Glomerular endothelial cell (primary cell): Measurements from ENCODE around the gene F13B. TPM values are rescaled to one million over a fixed set of nuclear protein-coding genes. Genes with fewer than 3 reads are reported as not detected.
A peak's percentile ranks its signal among the peaks of the same experiment; 100 is the strongest.
"Not testable (repeated sequence)": the region's sequence is repeated elsewhere in the genome, so short reads cannot be mapped to it uniquely, and the experiment has no call there.

Source experiments
- DNase-seq: peaks from one replicate; pipeline ENCODE4 v3.0.0-alpha.2; 2011; ENCODE audit warnings: low read depth, low spot score; ENCODE audit errors: extremely low read depth
- total RNA-seq: library from RNA; depleted of rRNA; stranded (reverse); fragments of >200 nt; gene quantifications from 2 replicates; pipeline ENCODE4 v1.2.3, GENCODE V29; 2015

F13B gene
- total RNA-seq, 1 donor from 2014 or later: not detected

- DNase-seq: no peak
Measured at GRCh38 chr1:197062692-197063091, 4.4 kb downstream of the F13B start.

DNA sequence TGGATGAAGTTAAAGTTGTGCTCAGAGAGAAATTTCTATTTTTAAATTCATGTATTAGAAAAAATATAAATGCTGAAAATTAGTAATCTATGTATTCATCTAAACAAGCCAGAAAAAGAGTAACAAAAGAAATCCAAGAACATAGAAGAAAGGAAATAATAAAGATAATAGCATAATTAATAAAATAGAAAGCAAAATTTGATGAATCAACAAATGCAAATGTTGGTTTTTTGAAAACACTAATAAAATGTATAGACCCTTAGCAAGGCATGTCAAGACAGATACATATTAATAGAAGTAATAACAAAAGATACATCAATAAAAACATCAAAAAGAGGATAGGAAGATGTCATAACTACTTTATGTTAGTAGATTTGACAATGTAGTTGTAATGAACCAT, 18.0 kb downstream of the F13B start:
- DNase-seq: no peak

- no peak for DNase-seq
Measured at GRCh38 chr1:197042676-197043341, 24.3 kb downstream of the F13B start.

GRCh38 chr1:197041486-197042353, 25.3 kb downstream of the F13B start:
- no peak for DNase-seq

- no peak for DNase-seq
Measured at GRCh38 chr1:197036861-197037260, 30.2 kb downstream of the F13B start.

DNA sequence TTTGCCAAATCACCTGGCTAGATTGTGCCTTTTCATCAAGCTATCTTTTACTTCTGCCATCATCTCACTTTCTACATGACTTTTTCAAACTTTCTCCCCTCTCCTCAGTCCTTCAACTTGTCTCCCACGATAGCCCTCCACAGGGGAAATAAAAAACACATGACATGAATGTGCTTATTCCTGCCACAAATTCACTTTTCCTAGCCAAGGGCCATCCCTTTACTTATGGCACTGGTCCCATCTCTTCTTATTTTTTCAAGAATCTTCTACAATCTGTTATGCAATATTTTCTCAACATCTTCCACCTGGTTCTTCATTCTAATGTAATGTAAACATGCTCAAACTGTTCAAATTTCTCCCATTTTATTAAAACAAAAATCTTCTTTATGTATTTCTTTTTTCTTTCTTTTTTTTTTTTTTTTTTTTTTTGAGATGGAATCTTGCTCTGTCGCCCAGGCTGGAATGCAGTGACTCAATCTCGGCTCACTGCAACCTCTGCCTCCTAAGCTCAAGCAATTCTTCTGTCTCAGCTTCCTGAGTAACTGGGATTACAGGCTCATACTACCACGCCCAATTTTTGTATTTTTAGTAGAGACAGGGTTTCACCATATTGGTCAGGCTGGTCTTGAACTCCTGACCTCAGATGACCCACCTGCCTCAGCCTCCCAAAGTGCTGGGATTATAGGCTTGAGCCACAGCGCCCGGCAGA, 32.3 kb downstream of the F13B start:
- not testable (repeated sequence) for DNase-seq

GRCh38 chr1:197029749-197030148, 37.3 kb downstream of the F13B start:
- no peak for DNase-seq

GRCh38 chr1:197027359-197027758, 39.7 kb downstream of the F13B start:
- no peak for DNase-seq

- no peak for DNase-seq
Measured at GRCh38 chr1:197024460-197024859, 42.6 kb downstream of the F13B start.

DNA sequence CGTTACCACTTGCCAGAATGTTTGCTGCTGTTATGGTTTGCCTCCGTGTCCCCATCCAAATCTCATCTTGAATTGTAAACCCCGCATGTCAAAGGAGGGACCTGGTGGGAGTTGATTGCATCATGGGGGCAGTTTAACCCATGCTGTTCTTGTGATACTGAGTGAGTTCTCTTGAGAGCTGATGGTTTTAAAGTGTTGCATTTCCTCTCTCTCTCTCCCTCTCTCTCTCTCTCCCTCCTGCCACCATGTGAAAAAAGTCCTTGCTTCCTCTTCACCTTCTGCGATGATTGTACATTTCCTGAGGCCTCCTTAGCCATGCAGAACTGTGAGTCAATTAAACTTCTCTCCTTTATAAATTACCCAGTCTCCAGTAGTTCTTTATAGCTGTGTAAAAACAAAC, 45.3 kb downstream of the F13B start:
- DNase-seq: no peak

DNA sequence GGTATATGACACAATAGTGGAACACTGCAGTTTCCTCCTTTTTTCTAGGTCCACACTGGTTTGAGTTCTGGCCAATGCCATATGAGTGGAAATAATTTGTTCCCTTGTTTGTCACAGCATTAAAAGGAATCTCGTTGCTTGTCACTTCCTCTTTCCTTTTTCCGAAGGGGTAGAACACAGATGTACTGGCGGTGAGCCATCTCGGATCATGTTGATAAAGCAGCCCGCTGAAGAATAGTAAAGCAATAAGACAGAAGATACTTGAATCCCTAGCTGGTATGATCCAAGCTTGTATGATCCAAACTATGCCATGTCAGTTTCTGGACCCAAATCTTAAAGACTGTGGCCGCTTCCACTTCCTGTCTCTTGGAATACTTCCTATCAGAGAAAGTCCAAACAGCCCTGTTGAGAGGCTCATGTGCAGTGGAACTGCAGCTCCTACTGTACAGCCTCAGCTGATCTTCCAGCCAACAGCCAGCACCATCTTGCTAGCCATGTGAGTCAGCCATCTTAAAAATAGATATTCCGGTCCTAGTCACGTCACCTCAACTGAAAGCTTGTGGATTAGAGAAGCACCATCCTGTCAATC, 49.4 kb downstream of the F13B start:
- DNase-seq: peak; percentile 16

GRCh38 chr1:197016751-197017150, 50.3 kb downstream of the F13B start:
- DNase-seq: no peak

- DNase-seq: no peak
Measured at GRCh38 chr1:197013234-197013633, 53.8 kb downstream of the F13B start.

GRCh38 chr1:197011614-197012013, 55.4 kb downstream of the F13B start:
- no peak for DNase-seq

DNA sequence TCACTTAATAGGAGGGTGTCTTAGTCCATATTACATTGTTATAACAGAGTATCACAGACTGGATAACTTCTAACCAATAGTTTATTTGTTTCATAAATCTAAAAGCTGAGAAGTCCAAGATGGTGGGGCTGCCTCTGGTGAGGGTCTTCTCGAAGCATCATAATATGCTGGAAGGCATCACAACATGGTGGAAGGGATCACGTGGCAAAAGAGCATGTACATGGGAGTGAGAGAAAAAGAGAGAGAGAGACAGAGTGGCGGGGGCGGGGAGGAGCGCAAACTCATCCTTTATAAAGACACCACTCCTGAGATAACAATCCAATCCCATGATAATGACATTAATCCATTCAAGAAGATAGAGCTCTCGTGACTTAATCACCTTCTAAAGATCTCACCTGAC, 58.2 kb downstream of the F13B start:
- no peak for DNase-seq

- no peak for DNase-seq
Measured at GRCh38 chr1:197003132-197003531, 63.9 kb downstream of the F13B start.

- DNase-seq: no peak
Measured at GRCh38 chr1:197001828-197002227, 65.2 kb downstream of the F13B start.

DNA sequence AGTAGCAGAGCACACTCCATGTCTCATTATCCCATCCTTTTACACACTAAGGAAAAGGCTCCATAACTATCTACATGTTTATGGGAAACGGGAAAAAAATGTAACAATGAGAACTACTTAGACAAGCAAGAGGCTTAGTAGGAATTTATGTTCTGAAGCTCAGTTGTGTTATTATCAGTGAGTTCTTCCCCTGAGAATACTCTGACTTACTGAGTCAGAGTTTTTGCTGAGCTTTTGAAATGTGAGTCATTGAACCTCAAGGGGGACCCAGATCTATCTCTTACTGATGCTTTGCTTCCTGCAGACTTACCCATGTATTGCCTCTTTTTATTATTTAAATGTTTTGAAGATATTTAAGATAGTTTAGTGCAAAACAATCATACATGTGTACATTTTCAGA, 69.6 kb downstream of the F13B start:
- no peak for DNase-seq

DNA sequence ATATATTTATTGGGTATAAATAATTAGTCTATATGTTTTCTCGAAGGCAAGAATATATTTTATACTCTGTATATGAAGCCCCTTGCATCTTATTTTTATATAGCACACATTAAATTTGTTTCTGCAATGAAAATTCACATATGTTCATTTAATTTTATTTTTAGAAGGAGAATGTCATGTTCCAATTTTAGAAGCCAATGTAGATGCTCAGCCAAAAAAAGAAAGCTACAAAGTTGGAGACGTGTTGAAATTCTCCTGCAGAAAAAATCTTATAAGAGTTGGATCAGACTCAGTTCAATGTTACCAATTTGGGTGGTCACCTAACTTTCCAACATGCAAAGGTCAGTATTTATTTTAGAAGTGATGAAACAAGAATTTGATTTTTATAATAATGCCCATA, 73.1 kb downstream of the F13B start:
- no peak for DNase-seq

DNA sequence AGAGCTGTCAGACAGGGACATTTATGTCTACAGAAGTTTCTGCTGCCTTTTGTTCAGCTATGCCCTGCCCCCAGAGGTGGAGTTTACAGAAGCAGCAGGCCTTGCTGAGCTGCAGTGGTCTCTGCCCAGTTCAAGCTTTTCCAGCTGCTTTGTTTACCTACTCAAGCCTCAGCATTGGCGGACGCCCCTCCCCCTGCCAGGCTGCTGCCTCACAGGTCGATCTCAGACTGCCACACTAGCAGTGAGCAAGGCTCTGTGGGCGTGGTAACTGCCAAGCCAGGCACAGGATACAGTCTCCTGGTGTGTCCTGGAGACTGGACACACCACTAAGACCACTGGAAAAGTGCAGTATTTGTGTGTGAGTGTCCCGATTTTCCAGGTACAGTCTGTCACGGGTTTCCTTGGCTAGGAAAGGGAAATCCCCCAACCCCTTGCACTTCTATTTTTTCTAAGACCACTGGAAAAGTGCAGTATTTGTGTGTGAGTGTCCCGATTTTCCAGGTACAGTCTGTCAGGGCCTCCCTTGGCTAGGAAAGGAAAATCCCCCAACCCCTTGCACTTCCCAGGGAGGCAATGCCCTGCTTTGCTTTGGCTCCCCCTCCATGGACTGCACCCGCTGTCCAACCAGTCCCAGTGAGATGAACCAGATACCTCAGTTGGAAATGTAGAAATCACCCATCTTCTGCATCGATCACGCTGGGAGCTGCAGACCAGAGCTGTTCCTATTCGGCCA, 75.0 kb downstream of the F13B start:
- not testable (repeated sequence) for DNase-seq
